Lower leg skin (tissue), 4 donors: ENCODE measurements around the gene ALKBH3. TPM values are rescaled to one million over a fixed set of nuclear protein-coding genes. Genes with fewer than 3 reads are reported as not detected.
A peak's percentile ranks its signal among the peaks of the same experiment; 100 is the strongest.

Source experiments
- DNase-seq, 2 donors: peaks; one replicate each; pipeline ENCODE4 v3.0.0-alpha.2; 2019; ENCODE audit warnings: low spot score in 2 of 2
- H3K4me3 ChIP-seq: fragments of 200-600 bp; sonication (generic); 2 replicates; pipeline ENCODE4 v1.5.1; 2017; ENCODE audit warnings: mild to moderate bottlenecking, low read depth; ENCODE audit not compliant: poor library complexity, severe bottlenecking
- CTCF ChIP-seq, 3 donors: fragments of 450-650 bp; IDR thresholded peaks; one replicate each; pipeline ENCODE4 v1.5.1; 2016; ENCODE audit warnings: antibody characterized with exemption in 3 of 3, mild to moderate bottlenecking in 3 of 3, moderate library complexity in 2 of 3
- POLR2A ChIP-seq, 2 donors: fragments of 450-650 bp; IDR thresholded peaks; one replicate each; pipeline ENCODE4 v1.6.1; 2016 to 2017; ENCODE audit warnings: antibody characterized with exemption in 2 of 2, mild to moderate bottlenecking in 1 of 2, moderate library complexity in 1 of 2
- WGBS, 2 donors: methylation state at CpG; one replicate each; pipeline ENCODE4 v1.1.5; 2018; 5-methylcytosine and 5-hydroxymethylcytosine counted together
- intact Hi-C: fragments of 100-400 bp; cut with DNase I; formaldehyde crosslinking; loops from one replicate; pipeline ENCODE4 v1.15.0; 2023; ENCODE audit warnings: low total_unique reads
- total RNA-seq, 4 donors: library from RNA; depleted of rRNA; stranded (reverse); fragments of >200 nt; gene quantifications; one replicate each; pipeline ENCODE4 v1.1.0, GENCODE V29; 2016

Gene ALKBH3
- total RNA-seq, 4 donors from 2014 or later = 34.0 to 43.9 (median 39.8) TPM

GRCh38 chr11:43874078-43874477 lies 6.6 kb upstream of the ALKBH3 start:
- no peak overlapping the region for H3K4me3 ChIP-seq
- 76 to 81% methylated on average over 3 of the region's 3 CpGs for WGBS, 2 donors
- no peak for DNase-seq
- TF ChIP-seq POLR2A (IDR thresholded peaks at IDR 0.05) = no peak
- TF ChIP-seq CTCF (IDR thresholded peaks at IDR 0.05) = no peak
- intact Hi-C loops = no loop called here

GRCh38 chr11:43874738-43875137 lies 5.9 kb upstream of the ALKBH3 start:
- WGBS, 2 donors = 26 to 33% methylated on average over 1 of the region's 1 CpG
- TF ChIP-seq CTCF (IDR thresholded peaks at IDR 0.05) (no peak), POLR2A (IDR thresholded peaks at IDR 0.05) (no peak)
- no peak for DNase-seq
- H3K4me3 ChIP-seq = no peak overlapping the region
- intact Hi-C loops = no loop called here

- DNase-seq = no peak
- H3K4me3 ChIP-seq = peak overlapping the region; percentile 77
- 48 to 50% methylated on average over 13 of the region's 13 CpGs for WGBS, 2 donors
- TF ChIP-seq CTCF (IDR thresholded peaks at IDR 0.05) = no peak
- no peak for TF ChIP-seq POLR2A (IDR thresholded peaks at IDR 0.05)
- intact Hi-C loops = no loop called here
Measured at GRCh38 chr11:43879789-43880639, 617 bp upstream of the ALKBH3 start.

GRCh38 chr11:43892851-43893250 lies 12.2 kb downstream of the ALKBH3 start:
- TF ChIP-seq CTCF (IDR thresholded peaks at IDR 0.05) = no peak
- no peak for TF ChIP-seq POLR2A (IDR thresholded peaks at IDR 0.05)
- WGBS, 2 donors = 60 to 62% methylated on average over 3 of the region's 3 CpGs
- intact Hi-C loops = loop anchor here (5.0 kb wide), 1 partner anchor 49 kb away; the partner anchor contains the start of gene C11orf96
- no peak for DNase-seq
- H3K4me3 ChIP-seq = no peak overlapping the region

- TF ChIP-seq CTCF (IDR thresholded peaks at IDR 0.05) = no peak
- no peak for TF ChIP-seq POLR2A (IDR thresholded peaks at IDR 0.05)
- H3K4me3 ChIP-seq = no peak overlapping the region
- intact Hi-C loops = loop anchor here (5.0 kb wide), 1 partner anchor 48 kb away; the partner anchor contains the start of gene C11orf96
- 51 to 58% methylated on average over 2 of the region's 2 CpGs for WGBS, 2 donors
- DNase-seq = no peak
Measured at GRCh38 chr11:43894546-43894945, 13.9 kb downstream of the ALKBH3 start.
